ENCODE results near the gene C1orf167.

Gene C1orf167

GRCh38 chr1:11779715-11780379 lies 17.9 kb downstream of the C1orf167 start:
- TF ChIP-seq EP300 (IDR thresholded peaks at IDR 0.05; ENCODE audit: borderline replicate concordance) (no peak), CEBPB (IDR thresholded peaks at IDR 0.05) (no peak), TAF1 (IDR thresholded peaks at IDR 0.05; ENCODE audit: low read depth) (no peak), YY1 (IDR thresholded peaks at IDR 0.05; ENCODE audit: low read depth) (no peak)
- TF ChIP-seq, protein P1, sequence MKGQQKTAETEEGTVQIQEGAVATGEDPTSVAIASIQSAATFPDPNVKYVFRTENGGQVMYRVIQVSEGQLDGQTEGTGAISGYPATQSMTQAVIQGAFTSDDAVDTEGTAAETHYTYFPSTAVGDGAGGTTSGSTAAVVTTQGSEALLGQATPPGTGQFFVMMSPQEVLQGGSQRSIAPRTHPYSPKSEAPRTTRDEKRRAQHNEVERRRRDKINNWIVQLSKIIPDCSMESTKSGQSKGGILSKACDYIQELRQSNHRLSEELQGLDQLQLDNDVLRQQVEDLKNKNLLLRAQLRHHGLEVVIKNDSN (IDR thresholded peaks at IDR 0.05), result no peak

DNA sequence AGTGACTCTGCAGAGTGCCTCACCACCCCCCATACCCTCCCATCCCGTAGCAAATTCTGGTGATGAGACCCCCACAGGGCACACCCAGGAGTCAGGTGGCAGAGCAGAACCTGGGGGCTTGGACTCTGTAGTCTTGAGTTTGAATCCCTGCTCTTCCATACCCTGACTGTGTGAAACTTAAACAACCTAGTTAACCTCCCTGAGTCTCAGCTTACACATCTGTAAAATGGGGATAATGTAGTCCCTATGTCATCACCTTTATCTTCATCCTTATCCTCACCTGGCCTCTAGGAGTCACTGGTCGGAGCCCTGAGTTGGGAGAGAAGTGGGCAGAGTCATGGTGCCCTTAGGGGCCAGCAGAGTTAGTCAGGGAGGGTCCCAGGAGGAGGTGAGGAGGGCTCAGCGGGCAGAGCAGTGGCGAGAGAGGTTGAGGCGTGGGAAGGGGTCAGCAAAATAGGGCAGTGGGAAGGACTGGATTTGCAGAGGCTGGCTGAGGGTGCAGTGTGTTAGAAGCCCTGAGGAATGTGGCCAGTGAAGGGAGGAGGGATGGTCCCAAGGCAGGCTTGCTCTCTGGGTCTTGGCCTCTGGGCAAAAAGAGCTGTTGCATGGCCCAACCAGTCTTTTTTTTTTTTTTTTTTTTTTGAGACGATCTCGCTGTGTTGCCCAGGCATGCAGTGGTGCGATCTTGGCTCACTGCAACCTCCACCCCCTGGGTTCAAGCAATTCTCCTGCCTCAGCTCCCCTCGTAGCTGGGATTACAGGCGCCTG lies 18.6 kb downstream of the C1orf167 start:
- TF ChIP-seq CEBPB (IDR thresholded peaks at IDR 0.05) (no peak), TCF12 (IDR thresholded peaks at IDR 0.05; ENCODE audit: low read depth) (no peak), EGR1 (IDR thresholded peaks at IDR 0.05) (no peak), YY1 (IDR thresholded peaks at IDR 0.05; ENCODE audit: low read depth) (no peak), NFIC (IDR thresholded peaks at IDR 0.05) (no peak), CREB1 (IDR thresholded peaks at IDR 0.05; ENCODE audit: low read depth) (no peak), ZBTB7A (IDR thresholded peaks at IDR 0.05; ENCODE audit: low read depth) (no peak), FOXM1 (IDR thresholded peaks at IDR 0.05; ENCODE audit: borderline replicate concordance, low read depth) (no peak), TEAD4 (IDR thresholded peaks at IDR 0.05) (no peak), RAD21 (IDR thresholded peaks at IDR 0.05; ENCODE audit: low read depth) (no peak), TAF1 (IDR thresholded peaks at IDR 0.05; ENCODE audit: low read depth) (no peak), EP300 (IDR thresholded peaks at IDR 0.05; ENCODE audit: borderline replicate concordance) (no peak)
- TF ChIP-seq, protein P2, sequence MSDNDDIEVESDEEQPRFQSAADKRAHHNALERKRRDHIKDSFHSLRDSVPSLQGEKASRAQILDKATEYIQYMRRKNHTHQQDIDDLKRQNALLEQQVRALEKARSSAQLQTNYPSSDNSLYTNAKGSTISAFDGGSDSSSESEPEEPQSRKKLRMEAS (IDR thresholded peaks at IDR 0.05), result no peak
- TF ChIP-seq, protein P1 (IDR thresholded peaks at IDR 0.05), result no peak
- TF ChIP-seq, protein P3, sequence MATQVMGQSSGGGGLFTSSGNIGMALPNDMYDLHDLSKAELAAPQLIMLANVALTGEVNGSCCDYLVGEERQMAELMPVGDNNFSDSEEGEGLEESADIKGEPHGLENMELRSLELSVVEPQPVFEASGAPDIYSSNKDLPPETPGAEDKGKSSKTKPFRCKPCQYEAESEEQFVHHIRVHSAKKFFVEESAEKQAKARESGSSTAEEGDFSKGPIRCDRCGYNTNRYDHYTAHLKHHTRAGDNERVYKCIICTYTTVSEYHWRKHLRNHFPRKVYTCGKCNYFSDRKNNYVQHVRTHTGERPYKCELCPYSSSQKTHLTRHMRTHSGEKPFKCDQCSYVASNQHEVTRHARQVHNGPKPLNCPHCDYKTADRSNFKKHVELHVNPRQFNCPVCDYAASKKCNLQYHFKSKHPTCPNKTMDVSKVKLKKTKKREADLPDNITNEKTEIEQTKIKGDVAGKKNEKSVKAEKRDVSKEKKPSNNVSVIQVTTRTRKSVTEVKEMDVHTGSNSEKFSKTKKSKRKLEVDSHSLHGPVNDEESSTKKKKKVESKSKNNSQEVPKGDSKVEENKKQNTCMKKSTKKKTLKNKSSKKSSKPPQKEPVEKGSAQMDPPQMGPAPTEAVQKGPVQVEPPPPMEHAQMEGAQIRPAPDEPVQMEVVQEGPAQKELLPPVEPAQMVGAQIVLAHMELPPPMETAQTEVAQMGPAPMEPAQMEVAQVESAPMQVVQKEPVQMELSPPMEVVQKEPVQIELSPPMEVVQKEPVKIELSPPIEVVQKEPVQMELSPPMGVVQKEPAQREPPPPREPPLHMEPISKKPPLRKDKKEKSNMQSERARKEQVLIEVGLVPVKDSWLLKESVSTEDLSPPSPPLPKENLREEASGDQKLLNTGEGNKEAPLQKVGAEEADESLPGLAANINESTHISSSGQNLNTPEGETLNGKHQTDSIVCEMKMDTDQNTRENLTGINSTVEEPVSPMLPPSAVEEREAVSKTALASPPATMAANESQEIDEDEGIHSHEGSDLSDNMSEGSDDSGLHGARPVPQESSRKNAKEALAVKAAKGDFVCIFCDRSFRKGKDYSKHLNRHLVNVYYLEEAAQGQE (IDR thresholded peaks at IDR 0.05; ENCODE audit: low read depth), result no peak

DNA sequence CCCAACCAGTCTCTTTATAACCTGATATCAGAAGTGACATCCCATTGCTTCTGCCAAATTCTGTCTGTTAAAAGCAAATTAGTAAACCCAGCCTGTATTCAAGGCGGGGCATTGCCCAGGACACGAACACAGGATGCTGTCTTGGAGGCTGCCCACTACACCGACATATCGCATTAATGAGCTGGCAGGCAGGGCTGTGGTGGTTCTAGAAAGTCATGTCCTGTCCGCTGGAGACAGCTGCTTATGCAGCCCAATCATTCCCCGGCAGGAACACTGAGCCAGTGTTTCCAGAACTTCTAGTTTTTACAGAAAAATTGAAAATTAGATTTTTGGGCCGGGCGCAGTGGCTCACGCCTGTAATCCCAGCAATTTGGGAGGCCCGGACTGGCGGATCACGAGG lies 19.3 kb downstream of the C1orf167 start:
- TF ChIP-seq ZBTB7A (IDR thresholded peaks at IDR 0.05; ENCODE audit: low read depth) (no peak), TAF1 (IDR thresholded peaks at IDR 0.05; ENCODE audit: low read depth) (no peak), TEAD4 (IDR thresholded peaks at IDR 0.05) (no peak), CREB1 (IDR thresholded peaks at IDR 0.05; ENCODE audit: low read depth) (no peak), FOXM1 (IDR thresholded peaks at IDR 0.05; ENCODE audit: borderline replicate concordance, low read depth) (no peak), NFIC (IDR thresholded peaks at IDR 0.05) (no peak), TCF12 (IDR thresholded peaks at IDR 0.05; ENCODE audit: low read depth) (no peak), EP300 (IDR thresholded peaks at IDR 0.05; ENCODE audit: borderline replicate concordance) (no peak), YY1 (IDR thresholded peaks at IDR 0.05; ENCODE audit: low read depth) (no peak), EGR1 (IDR thresholded peaks at IDR 0.05) (no peak), CEBPB (IDR thresholded peaks at IDR 0.05) (no peak), RAD21 (IDR thresholded peaks at IDR 0.05; ENCODE audit: low read depth) (no peak)
- TF ChIP-seq, protein P1 (IDR thresholded peaks at IDR 0.05), result no peak
- TF ChIP-seq, protein P3 (IDR thresholded peaks at IDR 0.05; ENCODE audit: low read depth), result no peak
- TF ChIP-seq, protein P2 (IDR thresholded peaks at IDR 0.05), result no peak

DNA sequence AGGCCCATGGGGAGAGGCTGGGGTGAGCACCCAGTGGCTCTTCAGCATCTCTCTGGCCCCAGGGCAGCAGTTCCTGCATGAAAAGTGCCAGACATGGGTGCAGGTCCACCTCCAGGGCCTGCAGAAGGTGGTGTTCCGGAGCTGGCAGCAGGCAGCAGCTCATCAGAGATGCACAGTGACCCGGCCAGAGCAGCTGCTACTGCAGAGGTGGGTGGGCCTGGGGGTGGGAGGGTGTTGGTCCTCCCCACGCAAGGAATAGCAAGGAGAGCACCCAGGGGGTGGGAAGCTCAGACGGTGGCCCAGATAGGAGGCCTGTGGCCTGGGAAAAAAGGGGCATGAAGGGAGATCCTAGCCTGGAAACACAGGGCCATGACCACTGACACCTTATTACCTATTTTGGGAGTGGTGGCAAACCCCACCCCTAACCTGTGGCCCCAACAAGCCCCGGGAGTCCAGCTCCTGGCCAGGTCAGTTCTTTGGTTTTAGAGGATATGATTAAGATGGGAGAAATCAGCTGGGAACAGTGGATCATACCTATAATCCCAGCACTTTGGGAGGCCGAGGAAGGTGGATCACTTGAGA lies 20.2 kb downstream of the C1orf167 start:
- TF ChIP-seq CEBPB (IDR thresholded peaks at IDR 0.05) (no peak), TCF12 (IDR thresholded peaks at IDR 0.05; ENCODE audit: low read depth) (no peak), TAF1 (IDR thresholded peaks at IDR 0.05; ENCODE audit: low read depth) (no peak), FOXM1 (IDR thresholded peaks at IDR 0.05; ENCODE audit: borderline replicate concordance, low read depth) (no peak)
- TF ChIP-seq, protein P2 (IDR thresholded peaks at IDR 0.05), result no peak

All from Ishikawa (cell line).